NT2/D1 (cell line): ENCODE measurements around the gene KCNJ10.

Source experiments
- SUZ12 ChIP-seq: IDR thresholded peaks from 2 replicates; pipeline ENCODE4 v1.6.1; 2011; ENCODE audit not compliant: insufficient read length, insufficient read depth; ENCODE audit errors: extremely low read depth
- YY1 ChIP-seq: IDR thresholded peaks from 2 replicates; pipeline ENCODE4 v1.6.1; 2011; ENCODE audit not compliant: insufficient read length, insufficient read depth
- ZNF274 ChIP-seq: IDR thresholded peaks from 2 replicates; pipeline ENCODE4 v1.6.1; 2011; ENCODE audit warnings: mild to moderate bottlenecking, low read depth, low read length

DNA sequence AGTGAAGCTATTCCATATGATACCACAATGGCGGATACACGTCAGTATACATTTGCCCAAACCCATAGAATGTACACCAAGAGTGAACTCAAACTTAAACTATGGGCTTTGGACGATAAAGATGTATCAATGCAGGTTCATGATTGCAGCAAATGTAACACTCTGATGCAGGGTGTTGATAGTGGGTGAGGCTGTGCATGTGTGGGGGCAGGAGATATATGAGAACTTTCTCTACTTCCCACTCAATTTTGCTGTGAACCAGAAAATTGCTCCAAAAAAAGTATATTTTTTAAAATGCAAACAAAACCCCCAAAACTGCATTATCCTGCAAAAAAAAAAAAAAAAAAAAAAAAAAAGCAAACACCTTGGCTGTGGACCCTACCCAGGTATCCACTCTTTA is 49.0 kb upstream of the KCNJ10 start:
- no peak for TF ChIP-seq SUZ12
- no peak for TF ChIP-seq YY1
- TF ChIP-seq ZNF274 = no peak
